ENCODE results near the gene HHAT.

HHAT gene

GRCh38 chr1:210465150-210465549, 136.4 kb downstream of the HHAT start:
- Histone ChIP-seq H3K9me3 (ENCODE audit: control insufficient read depth in 5 of 5, low read length in 5 of 5) (no peaks in the 10 kb centered on the region), H3K4me3 (ENCODE audit: low read depth in 1 of 5, low read length in 5 of 5) (no peak overlapping the region), H3K9ac (ENCODE audit: low read length in 5 of 5) (no peak overlapping the region), H3K4me1 (ENCODE audit: control insufficient read depth in 5 of 5, insufficient read depth in 5 of 5, low read length in 5 of 5) (no peaks in the 10 kb centered on the region), H3K27ac (ENCODE audit: low read depth, low read length) (no peak overlapping the region), H3K36me3 (ENCODE audit: control insufficient read depth in 5 of 5, insufficient read depth in 5 of 5, low read length in 5 of 5) (no peaks in the 10 kb centered on the region), H3K27me3 (ENCODE audit: control insufficient read depth in 5 of 5, insufficient read depth in 4 of 5, low read length in 5 of 5) (no peaks in the 10 kb centered on the region)

GRCh38 chr1:210467440-210468043, 138.8 kb downstream of the HHAT start:
- no peaks in the 10 kb centered on the region for H3K4me1 ChIP-seq (ENCODE audit: control insufficient read depth in 5 of 5, insufficient read depth in 5 of 5, low read length in 5 of 5)
- no peak overlapping the region for H3K4me3 ChIP-seq (ENCODE audit: low read depth in 1 of 5, low read length in 5 of 5)
- H3K27me3 ChIP-seq (ENCODE audit: control insufficient read depth in 5 of 5, insufficient read depth in 4 of 5, low read length in 5 of 5), result no peaks in the 10 kb centered on the region
- H3K27ac ChIP-seq (ENCODE audit: low read depth, low read length), result no peak overlapping the region
- no peak overlapping the region for H3K9ac ChIP-seq (ENCODE audit: low read length in 5 of 5)
- no peaks in the 10 kb centered on the region for H3K9me3 ChIP-seq (ENCODE audit: control insufficient read depth in 5 of 5, low read length in 5 of 5)
- H3K36me3 ChIP-seq (ENCODE audit: control insufficient read depth in 5 of 5, insufficient read depth in 5 of 5, low read length in 5 of 5), result no peaks in the 10 kb centered on the region

DNA sequence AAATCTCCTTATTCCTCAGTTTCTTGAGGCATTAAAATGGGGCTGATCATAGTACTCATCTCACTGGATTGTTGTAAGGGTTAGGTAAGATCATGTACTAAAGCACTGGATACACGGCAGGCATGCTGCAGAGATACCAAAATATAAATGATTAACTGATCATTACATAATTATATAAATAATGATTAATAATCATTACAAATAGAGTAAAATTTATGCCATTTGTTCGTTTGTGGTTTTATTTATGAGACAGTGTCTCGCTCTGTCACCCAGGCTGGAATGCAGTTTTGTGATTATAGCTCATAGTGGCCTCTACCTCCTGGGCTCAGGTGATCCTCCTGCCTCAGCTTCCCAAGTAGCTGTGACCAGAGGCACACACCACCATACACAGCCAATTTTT, 140.7 kb downstream of the HHAT start:
- Histone ChIP-seq H3K4me3 (ENCODE audit: low read depth in 1 of 5, low read length in 5 of 5) (no peak overlapping the region), H3K4me1 (ENCODE audit: control insufficient read depth in 5 of 5, insufficient read depth in 5 of 5, low read length in 5 of 5) (no peaks in the 10 kb centered on the region), H3K36me3 (ENCODE audit: control insufficient read depth in 5 of 5, insufficient read depth in 5 of 5, low read length in 5 of 5) (no peaks in the 10 kb centered on the region), H3K9me3 (ENCODE audit: control insufficient read depth in 5 of 5, low read length in 5 of 5) (no peaks in the 10 kb centered on the region), H3K27ac (ENCODE audit: low read depth, low read length) (no peak overlapping the region), H3K9ac (ENCODE audit: low read length in 5 of 5) (no peak overlapping the region), H3K27me3 (ENCODE audit: control insufficient read depth in 5 of 5, insufficient read depth in 4 of 5, low read length in 5 of 5) (no peaks in the 10 kb centered on the region)

DNA sequence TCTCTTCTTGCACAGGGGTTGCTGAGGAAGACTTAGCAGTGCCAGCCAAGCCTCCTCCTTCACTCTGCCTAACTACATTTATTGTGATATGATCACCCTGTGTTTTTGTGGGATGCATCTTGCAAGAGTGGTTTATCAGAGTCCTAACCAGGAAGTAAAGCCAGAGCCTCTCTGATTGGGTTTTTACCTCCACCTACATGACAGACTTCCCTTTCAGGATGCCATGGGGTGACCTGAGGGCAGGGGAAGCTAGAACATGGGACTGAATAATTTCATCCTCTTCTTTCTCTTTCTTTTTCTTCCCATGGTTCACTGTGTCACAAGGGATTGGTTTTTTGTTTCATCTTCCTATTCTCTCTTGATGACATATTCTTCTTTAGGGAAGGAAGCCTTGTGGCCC, 146.6 kb downstream of the HHAT start:
- no peaks in the 10 kb centered on the region for H3K9me3 ChIP-seq (ENCODE audit: control insufficient read depth in 5 of 5, low read length in 5 of 5)

GRCh38 chr1:210475806-210476205, 147.1 kb downstream of the HHAT start:
- Histone ChIP-seq H3K4me1 (ENCODE audit: control insufficient read depth in 5 of 5, insufficient read depth in 5 of 5, low read length in 5 of 5) (no peaks in the 10 kb centered on the region), H3K27ac (ENCODE audit: low read depth, low read length) (no peak overlapping the region), H3K4me3 (ENCODE audit: low read depth in 1 of 5, low read length in 5 of 5) (no peak overlapping the region), H3K9ac (ENCODE audit: low read length in 5 of 5) (no peak overlapping the region), H3K27me3 (ENCODE audit: control insufficient read depth in 5 of 5, insufficient read depth in 4 of 5, low read length in 5 of 5) (no peaks in the 10 kb centered on the region), H3K9me3 (ENCODE audit: control insufficient read depth in 5 of 5, low read length in 5 of 5) (no peaks in the 10 kb centered on the region), H3K36me3 (ENCODE audit: control insufficient read depth in 5 of 5, insufficient read depth in 5 of 5, low read length in 5 of 5) (no peaks in the 10 kb centered on the region)

More for the DNA sequence above, 146.6 kb downstream of the HHAT start:
- no peaks in the 10 kb centered on the region for H3K27me3 ChIP-seq (ENCODE audit: control insufficient read depth in 5 of 5, insufficient read depth in 4 of 5, low read length in 5 of 5)
- H3K4me3 ChIP-seq (ENCODE audit: low read depth in 1 of 5, low read length in 5 of 5), result no peak overlapping the region
- H3K9ac ChIP-seq (ENCODE audit: low read length in 5 of 5), result no peak overlapping the region
- H3K4me1 ChIP-seq (ENCODE audit: control insufficient read depth in 5 of 5, insufficient read depth in 5 of 5, low read length in 5 of 5), result no peaks in the 10 kb centered on the region
- H3K27ac ChIP-seq (ENCODE audit: low read depth, low read length), result no peak overlapping the region
- H3K36me3 ChIP-seq (ENCODE audit: control insufficient read depth in 5 of 5, insufficient read depth in 5 of 5, low read length in 5 of 5), result no peaks in the 10 kb centered on the region

DNA sequence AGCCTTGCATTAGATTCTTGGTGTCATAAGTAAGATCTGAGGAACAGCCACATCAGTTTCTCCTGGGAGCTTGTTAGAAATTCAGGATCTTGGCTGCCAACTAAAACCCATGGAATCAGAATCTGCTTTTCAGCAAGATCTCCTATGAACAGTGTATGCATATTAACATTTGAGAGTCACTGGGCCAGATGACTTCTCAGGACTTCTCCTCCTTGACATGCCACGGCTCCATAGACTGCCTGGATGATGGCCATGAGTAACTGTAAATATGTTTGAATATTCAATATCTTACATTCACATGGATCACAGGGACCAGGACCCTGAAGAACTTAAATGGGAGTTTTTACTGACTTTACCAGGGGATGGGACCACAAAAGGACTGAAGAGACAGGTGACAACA, 148.0 kb downstream of the HHAT start:
- no peaks in the 10 kb centered on the region for H3K27me3 ChIP-seq (ENCODE audit: control insufficient read depth in 5 of 5, insufficient read depth in 4 of 5, low read length in 5 of 5)
- no peaks in the 10 kb centered on the region for H3K9me3 ChIP-seq (ENCODE audit: control insufficient read depth in 5 of 5, low read length in 5 of 5)
- no peak overlapping the region for H3K27ac ChIP-seq (ENCODE audit: low read depth, low read length)
- H3K9ac ChIP-seq (ENCODE audit: low read length in 5 of 5), result no peak overlapping the region
- no peak overlapping the region for H3K4me3 ChIP-seq (ENCODE audit: low read depth in 1 of 5, low read length in 5 of 5)
- no peaks in the 10 kb centered on the region for H3K4me1 ChIP-seq (ENCODE audit: control insufficient read depth in 5 of 5, insufficient read depth in 5 of 5, low read length in 5 of 5)
- no peaks in the 10 kb centered on the region for H3K36me3 ChIP-seq (ENCODE audit: control insufficient read depth in 5 of 5, insufficient read depth in 5 of 5, low read length in 5 of 5)

DNA sequence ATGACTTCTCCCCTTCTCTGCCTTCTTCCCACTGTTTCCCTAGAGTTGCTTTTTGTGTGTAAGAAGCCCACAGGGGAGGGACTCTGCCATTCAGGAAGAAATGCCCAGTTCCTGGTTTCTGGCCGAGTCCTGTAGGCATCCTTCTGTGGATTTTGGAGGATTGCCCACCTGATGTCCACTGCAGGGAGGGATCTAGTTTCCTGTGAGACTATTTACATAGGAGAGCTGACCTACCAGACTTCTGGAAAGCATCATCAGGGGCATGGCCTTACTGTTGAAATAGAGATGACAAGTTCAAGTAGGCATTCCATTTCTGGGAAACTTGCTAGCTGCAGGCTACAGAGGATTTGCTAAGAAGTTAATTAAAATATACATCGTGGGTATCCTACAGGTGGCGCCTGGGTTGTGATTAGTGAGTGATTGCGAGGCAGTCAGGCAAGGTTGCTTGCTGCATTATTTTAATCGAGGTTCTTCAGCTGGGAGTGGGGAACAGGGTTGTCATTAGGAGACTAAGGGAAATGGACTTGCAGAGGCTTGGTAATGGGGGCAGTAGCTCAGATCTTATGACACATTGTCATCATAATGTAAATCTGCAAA, 148.7 kb downstream of the HHAT start:
- H3K4me3 ChIP-seq (ENCODE audit: low read depth in 1 of 5, low read length in 5 of 5), result no peak overlapping the region
- H3K4me1 ChIP-seq (ENCODE audit: control insufficient read depth in 5 of 5, insufficient read depth in 5 of 5, low read length in 5 of 5), result no peaks in the 10 kb centered on the region
- H3K27ac ChIP-seq (ENCODE audit: low read depth, low read length), result no peak overlapping the region
- no peaks in the 10 kb centered on the region for H3K36me3 ChIP-seq (ENCODE audit: control insufficient read depth in 5 of 5, insufficient read depth in 5 of 5, low read length in 5 of 5)
- H3K9ac ChIP-seq (ENCODE audit: low read length in 5 of 5), result no peak overlapping the region
- H3K27me3 ChIP-seq (ENCODE audit: control insufficient read depth in 5 of 5, insufficient read depth in 4 of 5, low read length in 5 of 5), result no peaks in the 10 kb centered on the region
- H3K9me3 ChIP-seq (ENCODE audit: control insufficient read depth in 5 of 5, low read length in 5 of 5), result no peaks in the 10 kb centered on the region

DNA sequence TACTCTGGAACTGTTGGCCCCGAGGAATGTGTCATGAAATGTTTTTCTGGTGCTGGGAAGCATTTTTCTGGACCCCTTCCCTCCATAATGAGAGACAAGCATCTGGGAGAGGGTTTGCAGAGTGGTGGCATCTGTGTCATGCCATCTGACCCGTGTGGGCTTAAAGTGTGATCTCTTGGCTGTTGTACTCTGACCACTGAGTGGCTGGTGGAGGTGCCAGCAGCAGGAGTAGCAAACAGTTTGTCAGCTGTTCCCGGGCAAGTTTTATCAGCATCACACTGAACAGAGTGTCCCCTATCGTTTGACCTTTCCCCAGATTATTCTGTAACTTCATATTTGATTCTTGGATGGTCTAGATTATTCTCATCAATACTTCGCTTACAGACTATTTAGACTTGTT, 150.1 kb downstream of the HHAT start:
- Histone ChIP-seq H3K4me3 (ENCODE audit: low read depth in 1 of 5, low read length in 5 of 5) (no peak overlapping the region), H3K27me3 (ENCODE audit: control insufficient read depth in 5 of 5, insufficient read depth in 4 of 5, low read length in 5 of 5) (no peaks in the 10 kb centered on the region), H3K27ac (ENCODE audit: low read depth, low read length) (no peak overlapping the region), H3K4me1 (ENCODE audit: control insufficient read depth in 5 of 5, insufficient read depth in 5 of 5, low read length in 5 of 5) (no peaks in the 10 kb centered on the region), H3K9ac (ENCODE audit: low read length in 5 of 5) (no peak overlapping the region), H3K36me3 (ENCODE audit: control insufficient read depth in 5 of 5, insufficient read depth in 5 of 5, low read length in 5 of 5) (no peaks in the 10 kb centered on the region), H3K9me3 (ENCODE audit: control insufficient read depth in 5 of 5, low read length in 5 of 5) (no peaks in the 10 kb centered on the region)

DNA sequence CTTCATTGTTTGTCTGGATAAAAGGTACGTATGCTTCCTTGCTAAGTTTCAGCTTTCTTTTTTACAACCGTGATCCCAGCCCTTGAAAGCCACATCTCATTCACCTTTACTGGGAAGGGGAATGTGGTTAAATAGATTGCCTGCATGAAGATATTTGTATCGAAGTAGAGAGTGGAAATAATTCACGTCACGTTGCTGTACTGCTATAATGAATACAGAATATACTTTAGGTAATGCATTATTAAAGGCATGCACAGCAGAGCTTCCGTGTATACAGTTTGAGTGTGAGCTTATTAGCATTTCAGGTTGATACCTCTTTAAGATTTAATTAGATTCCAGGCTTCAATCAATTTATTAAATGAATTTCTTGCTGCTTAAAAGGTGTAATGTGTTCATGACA, 153.8 kb downstream of the HHAT start:
- H3K4me1 ChIP-seq (ENCODE audit: control insufficient read depth in 5 of 5, insufficient read depth in 5 of 5, low read length in 5 of 5), result no peaks in the 10 kb centered on the region
- no peak overlapping the region for H3K4me3 ChIP-seq (ENCODE audit: low read depth in 1 of 5, low read length in 5 of 5)
- no peaks in the 10 kb centered on the region for H3K9me3 ChIP-seq (ENCODE audit: control insufficient read depth in 5 of 5, low read length in 5 of 5)
- H3K27ac ChIP-seq (ENCODE audit: low read depth, low read length), result no peak overlapping the region
- H3K27me3 ChIP-seq (ENCODE audit: control insufficient read depth in 5 of 5, insufficient read depth in 4 of 5, low read length in 5 of 5), result no peaks in the 10 kb centered on the region
- H3K36me3 ChIP-seq (ENCODE audit: control insufficient read depth in 5 of 5, insufficient read depth in 5 of 5, low read length in 5 of 5), result no peaks in the 10 kb centered on the region
- H3K9ac ChIP-seq (ENCODE audit: low read length in 5 of 5), result no peak overlapping the region

DNA sequence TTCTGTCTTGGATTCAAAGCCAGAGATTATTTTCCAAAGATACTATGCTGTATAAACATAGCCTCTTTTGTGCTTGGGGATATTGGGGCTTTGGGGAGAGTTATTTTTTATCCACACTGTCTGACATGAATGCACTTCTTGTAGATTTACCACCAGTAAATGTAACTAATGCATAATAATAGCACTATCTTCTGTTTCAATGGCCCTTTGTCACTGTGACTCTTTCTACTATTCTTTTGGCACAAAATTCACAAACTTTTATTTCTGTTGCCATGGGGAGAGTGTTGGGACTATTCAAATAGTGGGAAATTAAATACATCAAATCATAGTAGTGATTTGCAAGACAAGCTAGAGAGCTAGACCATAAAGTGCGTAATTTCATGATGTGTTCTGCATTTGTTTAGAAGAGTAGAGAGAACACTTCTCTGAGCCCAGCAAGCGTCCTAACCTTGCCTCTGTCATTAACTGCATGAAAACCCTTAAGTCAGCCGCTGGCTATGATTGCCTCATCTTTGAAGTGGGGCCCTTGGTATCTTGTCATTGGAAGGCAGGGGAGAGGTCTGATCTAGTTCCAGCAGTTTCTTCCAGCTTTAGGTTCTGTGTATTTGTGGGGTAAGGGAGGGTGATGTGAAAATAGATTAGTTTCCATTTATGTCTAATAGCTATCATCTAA, 154.4 kb downstream of the HHAT start:
- H3K9me3 ChIP-seq (ENCODE audit: control insufficient read depth in 5 of 5, low read length in 5 of 5), result no peaks in the 10 kb centered on the region
- no peaks in the 10 kb centered on the region for H3K27me3 ChIP-seq (ENCODE audit: control insufficient read depth in 5 of 5, insufficient read depth in 4 of 5, low read length in 5 of 5)
- H3K4me3 ChIP-seq (ENCODE audit: low read depth in 1 of 5, low read length in 5 of 5), result no peak overlapping the region
- H3K4me1 ChIP-seq (ENCODE audit: control insufficient read depth in 5 of 5, insufficient read depth in 5 of 5, low read length in 5 of 5), result no peaks in the 10 kb centered on the region
- H3K36me3 ChIP-seq (ENCODE audit: control insufficient read depth in 5 of 5, insufficient read depth in 5 of 5, low read length in 5 of 5), result no peaks in the 10 kb centered on the region
- H3K27ac ChIP-seq (ENCODE audit: low read depth, low read length), result no peak overlapping the region
- H3K9ac ChIP-seq (ENCODE audit: low read length in 5 of 5), result no peak overlapping the region
